Calu3 (cell line): Measurements from ENCODE around the gene PICALM. TPM values are rescaled to one million over a fixed set of nuclear protein-coding genes. Genes with fewer than 3 reads are reported as not detected.

Experiments
- BruUV-seq: library from RNA; stranded (reverse); fragments of 400-500 nt; replicated peaks from 2 replicates; lab custom pipeline; 2021; lab: Mats Ljungman, UMichigan
- CTCF ChIA-PET: fragments of 300-600 bp; sonication (Branson Sonifier 250); formaldehyde crosslinking; loops from one replicate; lab custom pipeline; 2022; ENCODE audit warnings: antibody characterized with exemption; lab: Charles Lee
- DNase-seq: peaks from one replicate; pipeline ENCODE4 v3.0.0; 2022
- H3K27ac Mint-ChIP-seq: one replicate; pipeline ENCODE4 v1.8.0; 2022; ENCODE audit warnings: mixed read lengths; ENCODE audit not compliant: unreplicated experiment
- H3K27me3 Mint-ChIP-seq: one replicate; pipeline ENCODE4 v1.8.0; 2022; ENCODE audit warnings: mixed read lengths; ENCODE audit not compliant: unreplicated experiment
- H3K36me3 Mint-ChIP-seq: one replicate; pipeline ENCODE4 v1.8.0; 2022; ENCODE audit warnings: mild to moderate bottlenecking, moderate library complexity, mixed read lengths; ENCODE audit not compliant: insufficient read depth, unreplicated experiment
- H3K4me1 Mint-ChIP-seq: one replicate; pipeline ENCODE4 v1.8.0; 2022; ENCODE audit warnings: mild to moderate bottlenecking, low read depth, mixed read lengths; ENCODE audit not compliant: unreplicated experiment
- H3K4me3 Mint-ChIP-seq: one replicate; pipeline ENCODE4 v1.8.0; 2022; ENCODE audit warnings: mild to moderate bottlenecking, low read depth, moderate library complexity, mixed read lengths; ENCODE audit not compliant: unreplicated experiment
- H3K9me3 Mint-ChIP-seq: one replicate; pipeline ENCODE4 v1.8.0; 2022; ENCODE audit warnings: low read depth, mixed read lengths; ENCODE audit not compliant: unreplicated experiment
- CTCF ChIP-seq: fragments of 200-600 bp; IDR thresholded peaks from one replicate; pipeline ENCODE4 v1.8.0; 2022; ENCODE audit warnings: antibody characterized with exemption; ENCODE audit not compliant: unreplicated experiment
- intact Hi-C: fragments of 100-400 bp; cut with micrococcal nuclease; formaldehyde crosslinking; loops from one replicate; pipeline ENCODE4 v1.10.0; 2022; ENCODE audit not compliant: unreplicated experiment
- total RNA-seq: library from RNA; stranded (reverse); gene quantifications from 2 replicates; pipeline ENCODE4 v1.2.3, GENCODE V29; 2022

Gene PICALM
- total RNA-seq, 1 experiment from 2014 or later = 124 TPM

- DNase-seq = no peak
- Mint-ChIP-seq H3K4me1 (peaks cover 32% of the 10 kb centered on the region), H3K27ac (no peak overlapping the region), H3K27me3 (no peaks in the 10 kb centered on the region), H3K36me3 (no peaks in the 10 kb centered on the region), H3K9me3 (no peaks in the 10 kb centered on the region), H3K4me3 (no peak overlapping the region)
- CTCF ChIA-PET = no interaction called here
- BruUV-seq = no TSS peak
- intact Hi-C loops = loop anchor here (5.0 kb wide), 1 partner anchor 88 kb away; the partner anchor contains the start of gene CCDC83
- TF ChIP-seq CTCF = no peak
Observed at GRCh38 chr11:85945296-85945695, 123.6 kb downstream of the PICALM start.

GRCh38 chr11:85941380-85941973 lies 127.4 kb downstream of the PICALM start:
- Mint-ChIP-seq H3K9me3 (no peaks in the 10 kb centered on the region), H3K27ac (no peak overlapping the region), H3K36me3 (no peaks in the 10 kb centered on the region), H3K27me3 (no peaks in the 10 kb centered on the region), H3K4me1 (peaks cover 12% of the 10 kb centered on the region), H3K4me3 (no peak overlapping the region)
- peak; percentile 69 for TF ChIP-seq CTCF
- intact Hi-C loops = loop anchor here (2.0 kb wide), 2 partner anchors 277 to 351 kb away; no protein-coding TSS in a partner anchor
- no TSS peak for BruUV-seq
- CTCF ChIA-PET = no interaction called here
- peak; percentile 50 for DNase-seq

GRCh38 chr11:85939099-85940015 lies 129.5 kb downstream of the PICALM start:
- H3K36me3 Mint-ChIP-seq = no peaks in the 10 kb centered on the region
- H3K4me3 Mint-ChIP-seq = no peak overlapping the region
- CTCF ChIA-PET = no interaction called here
- DNase-seq = no peak
- TF ChIP-seq CTCF = no peak
- no peaks in the 10 kb centered on the region for H3K4me1 Mint-ChIP-seq
- no peaks in the 10 kb centered on the region for H3K27me3 Mint-ChIP-seq
- H3K9me3 Mint-ChIP-seq = no peaks in the 10 kb centered on the region
- no peak overlapping the region for H3K27ac Mint-ChIP-seq
- no TSS peak for BruUV-seq
- intact Hi-C loops = loop anchor here (2.0 kb wide), 2 partner anchors 279 to 353 kb away; no protein-coding TSS in a partner anchor

GRCh38 chr11:85937835-85938234 lies 131.0 kb downstream of the PICALM start:
- H3K27me3 Mint-ChIP-seq = no peaks in the 10 kb centered on the region
- intact Hi-C loops = no loop called here
- no peak for DNase-seq
- no peak for TF ChIP-seq CTCF
- no peaks in the 10 kb centered on the region for H3K9me3 Mint-ChIP-seq
- no peak overlapping the region for H3K4me3 Mint-ChIP-seq
- no peaks in the 10 kb centered on the region for H3K36me3 Mint-ChIP-seq
- no peaks in the 10 kb centered on the region for H3K4me1 Mint-ChIP-seq
- BruUV-seq = no TSS peak
- H3K27ac Mint-ChIP-seq = no peak overlapping the region
- CTCF ChIA-PET = no interaction called here
